Measurements from ENCODE around the gene TRAF7. TPM values are rescaled to one million over a fixed set of nuclear protein-coding genes. Genes with fewer than 3 reads are reported as not detected.
A peak's percentile ranks its signal among the peaks of the same experiment; 100 is the strongest.
"Not testable (repeated sequence)": the region's sequence is repeated elsewhere in the genome, so short reads cannot be mapped to it uniquely, and the experiment has no call there.

The TRAF7 gene
- polyA plus RNA-seq (2013, experiment 1 of 2): 117 TPM
- polyA plus RNA-seq (2013, experiment 2 of 2): 112 TPM

DNA sequence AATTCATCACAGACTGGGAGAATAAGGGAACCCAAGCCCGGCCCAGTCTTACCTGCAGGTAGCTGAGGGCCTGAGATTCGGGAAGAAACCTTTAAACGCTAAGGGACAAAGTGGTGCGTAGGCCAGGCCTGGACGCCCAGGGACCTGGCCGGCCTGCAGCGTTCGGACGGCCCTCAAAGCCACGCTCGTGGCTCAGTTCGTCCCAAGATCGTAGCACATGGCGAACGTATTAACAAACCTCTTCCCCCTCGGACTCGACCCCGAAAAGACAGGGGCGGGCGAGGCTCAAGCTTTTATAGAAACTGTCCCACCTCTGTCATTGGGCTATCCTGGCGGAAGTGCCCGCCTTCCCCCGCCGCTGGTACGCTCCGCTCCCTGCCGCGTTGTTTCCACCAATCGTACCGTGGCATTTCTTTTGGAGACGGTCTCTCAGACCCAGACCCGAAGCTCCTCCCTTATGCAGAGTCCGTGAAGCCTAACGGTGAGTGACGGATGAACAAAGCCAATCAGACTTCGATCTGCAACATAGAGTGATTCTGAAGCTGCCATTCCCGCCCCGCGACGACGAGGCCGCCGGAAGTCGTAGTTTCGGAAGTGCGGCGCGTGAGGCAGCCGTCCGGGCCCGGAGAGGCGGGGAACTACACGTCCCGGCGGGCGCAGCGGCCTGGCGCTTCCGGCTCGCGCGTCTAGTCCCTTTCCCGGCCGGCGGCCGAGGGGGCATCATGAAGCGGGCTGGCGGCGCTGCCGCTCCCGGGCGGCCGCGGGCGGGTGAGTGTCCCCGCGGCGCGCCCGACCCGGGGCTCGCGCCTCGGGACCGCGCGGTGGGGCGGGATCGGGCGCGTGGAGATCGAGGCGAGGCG lies at the start of gene TRAF7:
TSS of gene TRAF7 (plus strand) at position 692 of the 860 bp plus-strand sequence. CDS start 8,139 bp downstream, outside the sequence.
- H2BK120ac ChIP-seq (ENCODE audit: low read depth, low read length): no peak within 1 kb of the TSS
- peak within 1 kb of the TSS; percentile 64 for H4K91ac ChIP-seq (ENCODE audit: low read depth, low read length, poor library complexity)
- H3K9ac ChIP-seq (ENCODE audit: low read depth, low read length, poor library complexity): peak within 1 kb of the TSS; percentile 93
- peaks cover 42% of the 10 kb centered on the region for H3K79me1 ChIP-seq (ENCODE audit: low read depth, low read length)
- peak within 1 kb of the TSS; percentile 30 for H2BK5ac ChIP-seq (ENCODE audit: low read length)
- H4K8ac ChIP-seq (ENCODE audit: low read depth, low read length): peak within 1 kb of the TSS; percentile 75
- WGBS, 2 donors (ENCODE audit: extremely low coverage in 2 of 2, insufficient read length in 2 of 2, insufficient replicate concordance in 1 of 2): no CpG with 5 or more reads among the region's 94 CpGs
- H3K36me3 ChIP-seq (replicated peaks in 1 of 2; ENCODE audit: control insufficient read depth in 2 of 2, insufficient read depth in 2 of 2, low read length in 2 of 2): peaks cover 17 to 47% of the 10 kb centered on the region in 2 donors
- no peak within 1 kb of the TSS for H3K14ac ChIP-seq (ENCODE audit: low read length)
- DNase-seq (ENCODE audit: low spot score): peak; percentile 100
- H3K18ac ChIP-seq (ENCODE audit: low read length): peak within 1 kb of the TSS; percentile 88
- peak within 1 kb of the TSS; percentile 99 for H3K23ac ChIP-seq (ENCODE audit: low read depth, low read length, poor library complexity)
- peaks cover 41 to 54% of the 10 kb centered on the region in 2 donors for H3K4me1 ChIP-seq (ENCODE audit: control insufficient read depth in 2 of 2, insufficient read depth in 1 of 2, low read depth in 1 of 2, low read length in 2 of 2)
- no peak within 1 kb of the TSS for H2BK12ac ChIP-seq (ENCODE audit: low read length)
- peak within 1 kb of the TSS; percentile 93 for H3K4me2 ChIP-seq (ENCODE audit: insufficient read depth, low read length, poor library complexity, severe bottlenecking)
- no peaks in the 10 kb centered on the region for H3K27me3 ChIP-seq (ENCODE audit: control insufficient read depth in 3 of 3, insufficient read depth in 3 of 3, low read depth in 1 of 3, low read length in 3 of 3)
- no peaks in the 10 kb centered on the region for H3K9me3 ChIP-seq (replicated peaks in 1 of 2; ENCODE audit: control insufficient read depth in 2 of 2, insufficient read depth in 1 of 2, low read depth in 1 of 2, low read length in 2 of 2)
- H2BK15ac ChIP-seq (ENCODE audit: low read length): no peak within 1 kb of the TSS
- peak within 1 kb of the TSS; percentile 23 for H3K27ac ChIP-seq (replicated peaks; ENCODE audit: low read length)
- H2AK5ac ChIP-seq (ENCODE audit: low read depth, low read length): peak within 1 kb of the TSS; percentile 47
- peak within 1 kb of the TSS; percentile 85 to 99 for H3K4me3 ChIP-seq (ENCODE audit: low read length in 2 of 2)
- peak within 1 kb of the TSS; percentile 66 for H2AFZ ChIP-seq (ENCODE audit: low read length)
- H3K4ac ChIP-seq (ENCODE audit: low read length): no peak within 1 kb of the TSS

- H3K27ac ChIP-seq (replicated peaks; ENCODE audit: low read length); H4K8ac ChIP-seq (ENCODE audit: low read depth, low read length); H3K4me3 ChIP-seq (ENCODE audit: low read length in 2 of 2); H2BK12ac ChIP-seq (ENCODE audit: low read length); H2BK15ac ChIP-seq (ENCODE audit: low read length); H3K14ac ChIP-seq (ENCODE audit: low read length); H3K4me1 ChIP-seq (ENCODE audit: control insufficient read depth in 2 of 2, insufficient read depth in 1 of 2, low read depth in 1 of 2, low read length in 2 of 2); H3K18ac ChIP-seq (ENCODE audit: low read length); H3K4me2 ChIP-seq (ENCODE audit: insufficient read depth, low read length, poor library complexity, severe bottlenecking); H2AK5ac ChIP-seq (ENCODE audit: low read depth, low read length); H3K27me3 ChIP-seq (ENCODE audit: control insufficient read depth in 3 of 3, insufficient read depth in 3 of 3, low read depth in 1 of 3, low read length in 3 of 3); H2BK120ac ChIP-seq (ENCODE audit: low read depth, low read length); H4K91ac ChIP-seq (ENCODE audit: low read depth, low read length, poor library complexity); H3K9ac ChIP-seq (ENCODE audit: low read depth, low read length, poor library complexity); H3K9me3 ChIP-seq (replicated peaks in 1 of 2; ENCODE audit: control insufficient read depth in 2 of 2, insufficient read depth in 1 of 2, low read depth in 1 of 2, low read length in 2 of 2); H3K79me1 ChIP-seq (ENCODE audit: low read depth, low read length); DNase-seq (ENCODE audit: low spot score); H2AFZ ChIP-seq (ENCODE audit: low read length); H3K23ac ChIP-seq (ENCODE audit: low read depth, low read length, poor library complexity); H2BK5ac ChIP-seq (ENCODE audit: low read length); H3K4ac ChIP-seq (ENCODE audit: low read length): not testable (repeated sequence)
- no CpG with 5 or more reads among the region's 38 CpGs for WGBS, 2 donors (ENCODE audit: extremely low coverage in 2 of 2, insufficient read length in 2 of 2, insufficient replicate concordance in 1 of 2)
- H3K36me3 ChIP-seq (replicated peaks in 1 of 2; ENCODE audit: control insufficient read depth in 2 of 2, insufficient read depth in 2 of 2, low read length in 2 of 2): peaks cover 4 to 38% of the 10 kb centered on the region in 2 donors
Observed at GRCh38 chr16:2106211-2106610, 49.4 kb upstream of the TRAF7 start.

DNA sequence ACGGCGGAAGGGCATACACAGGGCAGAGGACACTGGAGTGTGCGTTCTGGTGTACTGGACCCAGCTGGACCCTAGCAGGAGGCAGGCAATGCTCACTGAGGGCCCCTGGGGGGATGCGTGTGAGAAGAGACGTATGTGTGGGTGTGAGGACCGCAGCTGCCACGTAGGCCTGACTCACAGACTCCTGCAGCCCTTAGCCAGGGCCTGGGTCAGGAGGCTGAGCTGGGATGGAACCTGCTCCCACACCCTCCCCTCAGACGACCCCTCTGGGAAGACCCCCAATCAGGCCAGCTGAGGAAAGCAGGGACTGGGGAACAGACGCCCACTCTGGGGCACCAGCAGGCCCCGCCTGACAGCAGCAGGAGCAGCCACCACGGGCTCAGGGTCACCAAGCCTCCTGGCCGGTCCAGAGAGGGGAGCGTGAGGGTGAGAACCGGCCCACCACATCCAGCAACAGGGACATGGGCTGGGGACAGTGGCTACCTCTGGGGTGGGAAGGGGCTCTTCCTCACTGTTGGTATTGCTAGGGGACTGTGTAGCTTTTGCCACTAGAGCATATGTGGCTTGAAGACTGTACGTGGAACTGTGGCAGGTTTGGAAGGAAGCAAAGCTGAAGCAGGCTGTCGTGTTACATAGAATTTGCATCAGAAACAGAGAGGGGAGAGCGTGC lies 48.3 kb upstream of the TRAF7 start:
- Histone ChIP-seq H3K9ac (ENCODE audit: low read depth, low read length, poor library complexity) (peak overlapping the region; percentile 4), H3K36me3 (replicated peaks in 1 of 2; ENCODE audit: control insufficient read depth in 2 of 2, insufficient read depth in 2 of 2, low read length in 2 of 2) (peaks cover 4 to 36% of the 10 kb centered on the region in 2 donors)
- not testable (repeated sequence) for H3K23ac ChIP-seq (ENCODE audit: low read depth, low read length, poor library complexity); H3K14ac ChIP-seq (ENCODE audit: low read length); H2AFZ ChIP-seq (ENCODE audit: low read length); H2BK12ac ChIP-seq (ENCODE audit: low read length); H3K4me3 ChIP-seq (ENCODE audit: low read length in 2 of 2); H4K91ac ChIP-seq (ENCODE audit: low read depth, low read length, poor library complexity); H3K18ac ChIP-seq (ENCODE audit: low read length); H3K4ac ChIP-seq (ENCODE audit: low read length); H2AK5ac ChIP-seq (ENCODE audit: low read depth, low read length); H3K4me2 ChIP-seq (ENCODE audit: insufficient read depth, low read length, poor library complexity, severe bottlenecking); H2BK5ac ChIP-seq (ENCODE audit: low read length); H4K8ac ChIP-seq (ENCODE audit: low read depth, low read length); H3K79me1 ChIP-seq (ENCODE audit: low read depth, low read length); DNase-seq (ENCODE audit: low spot score); H3K27ac ChIP-seq (replicated peaks; ENCODE audit: low read length); H3K4me1 ChIP-seq (ENCODE audit: control insufficient read depth in 2 of 2, insufficient read depth in 1 of 2, low read depth in 1 of 2, low read length in 2 of 2); H2BK15ac ChIP-seq (ENCODE audit: low read length); H2BK120ac ChIP-seq (ENCODE audit: low read depth, low read length); H3K9me3 ChIP-seq (replicated peaks in 1 of 2; ENCODE audit: control insufficient read depth in 2 of 2, insufficient read depth in 1 of 2, low read depth in 1 of 2, low read length in 2 of 2); H3K27me3 ChIP-seq (ENCODE audit: control insufficient read depth in 3 of 3, insufficient read depth in 3 of 3, low read depth in 1 of 3, low read length in 3 of 3)
- WGBS, 2 donors (ENCODE audit: extremely low coverage in 2 of 2, insufficient read length in 2 of 2, insufficient replicate concordance in 1 of 2): no CpG with 5 or more reads among the region's 17 CpGs

DNA sequence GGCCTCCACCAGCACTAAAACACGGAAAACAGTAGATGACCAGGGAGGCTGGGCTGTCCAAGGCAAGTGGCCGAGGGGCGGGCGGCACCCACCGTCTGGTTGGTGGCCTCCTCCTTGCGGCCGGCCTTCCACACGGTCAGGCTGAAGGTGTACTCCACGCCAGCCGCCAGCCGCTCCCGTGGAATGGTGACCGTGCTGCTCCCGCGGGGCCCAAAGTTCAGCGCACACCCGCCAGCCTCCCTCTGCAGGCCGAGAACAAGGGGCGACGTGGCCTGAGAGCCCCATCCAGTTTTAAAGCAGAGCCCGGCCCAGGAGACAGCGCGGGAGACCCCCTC lies 47.8 kb upstream of the TRAF7 start:
- no CpG with 5 or more reads among the region's 23 CpGs for WGBS, 2 donors (ENCODE audit: extremely low coverage in 2 of 2, insufficient read length in 2 of 2, insufficient replicate concordance in 1 of 2)
- not testable (repeated sequence) for DNase-seq (ENCODE audit: low spot score)

More for the DNA sequence above, 47.8 kb upstream of the TRAF7 start:
- H3K79me1 ChIP-seq (ENCODE audit: low read depth, low read length); H2BK15ac ChIP-seq (ENCODE audit: low read length); H3K4ac ChIP-seq (ENCODE audit: low read length); H2AFZ ChIP-seq (ENCODE audit: low read length); H2AK5ac ChIP-seq (ENCODE audit: low read depth, low read length); H3K18ac ChIP-seq (ENCODE audit: low read length); H3K14ac ChIP-seq (ENCODE audit: low read length); H2BK120ac ChIP-seq (ENCODE audit: low read depth, low read length); H3K27ac ChIP-seq (replicated peaks; ENCODE audit: low read length); H3K23ac ChIP-seq (ENCODE audit: low read depth, low read length, poor library complexity); H3K9ac ChIP-seq (ENCODE audit: low read depth, low read length, poor library complexity); H4K91ac ChIP-seq (ENCODE audit: low read depth, low read length, poor library complexity); H3K27me3 ChIP-seq (ENCODE audit: control insufficient read depth in 3 of 3, insufficient read depth in 3 of 3, low read depth in 1 of 3, low read length in 3 of 3); H3K4me2 ChIP-seq (ENCODE audit: insufficient read depth, low read length, poor library complexity, severe bottlenecking); H2BK5ac ChIP-seq (ENCODE audit: low read length); H3K4me1 ChIP-seq (ENCODE audit: control insufficient read depth in 2 of 2, insufficient read depth in 1 of 2, low read depth in 1 of 2, low read length in 2 of 2); H3K9me3 ChIP-seq (replicated peaks in 1 of 2; ENCODE audit: control insufficient read depth in 2 of 2, insufficient read depth in 1 of 2, low read depth in 1 of 2, low read length in 2 of 2); H3K4me3 ChIP-seq (ENCODE audit: low read length in 2 of 2); H4K8ac ChIP-seq (ENCODE audit: low read depth, low read length); H2BK12ac ChIP-seq (ENCODE audit: low read length): not testable (repeated sequence)
- H3K36me3 ChIP-seq (replicated peaks in 1 of 2; ENCODE audit: control insufficient read depth in 2 of 2, insufficient read depth in 2 of 2, low read length in 2 of 2): peaks cover 0 to 34% of the 10 kb centered on the region in 2 donors
